Calu3 (cell line): ENCODE results near the gene PLXNA4. TPM values are rescaled to one million over a fixed set of nuclear protein-coding genes. Genes with fewer than 3 reads are reported as not detected.

Experiments used
- BruUV-seq: library from RNA; stranded (reverse); fragments of 400-500 nt; replicated peaks from 2 replicates; lab custom pipeline; 2021; lab: Mats Ljungman, UMichigan
- CTCF ChIA-PET: fragments of 300-600 bp; sonication (Branson Sonifier 250); formaldehyde crosslinking; loops from one replicate; lab custom pipeline; 2022; ENCODE audit warnings: antibody characterized with exemption; lab: Charles Lee
- DNase-seq: peaks from one replicate; pipeline ENCODE4 v3.0.0; 2022
- H3K27ac Mint-ChIP-seq: one replicate; pipeline ENCODE4 v1.8.0; 2022; ENCODE audit warnings: mixed read lengths; ENCODE audit not compliant: unreplicated experiment
- H3K27me3 Mint-ChIP-seq: one replicate; pipeline ENCODE4 v1.8.0; 2022; ENCODE audit warnings: mixed read lengths; ENCODE audit not compliant: unreplicated experiment
- H3K36me3 Mint-ChIP-seq: one replicate; pipeline ENCODE4 v1.8.0; 2022; ENCODE audit warnings: mild to moderate bottlenecking, moderate library complexity, mixed read lengths; ENCODE audit not compliant: insufficient read depth, unreplicated experiment
- H3K4me1 Mint-ChIP-seq: one replicate; pipeline ENCODE4 v1.8.0; 2022; ENCODE audit warnings: mild to moderate bottlenecking, low read depth, mixed read lengths; ENCODE audit not compliant: unreplicated experiment
- H3K4me3 Mint-ChIP-seq: one replicate; pipeline ENCODE4 v1.8.0; 2022; ENCODE audit warnings: mild to moderate bottlenecking, low read depth, moderate library complexity, mixed read lengths; ENCODE audit not compliant: unreplicated experiment
- H3K9me3 Mint-ChIP-seq: one replicate; pipeline ENCODE4 v1.8.0; 2022; ENCODE audit warnings: low read depth, mixed read lengths; ENCODE audit not compliant: unreplicated experiment
- CTCF ChIP-seq: fragments of 200-600 bp; IDR thresholded peaks from one replicate; pipeline ENCODE4 v1.8.0; 2022; ENCODE audit warnings: antibody characterized with exemption; ENCODE audit not compliant: unreplicated experiment
- intact Hi-C: fragments of 100-400 bp; cut with micrococcal nuclease; formaldehyde crosslinking; loops from one replicate; pipeline ENCODE4 v1.10.0; 2022; ENCODE audit not compliant: unreplicated experiment
- total RNA-seq: library from RNA; stranded (reverse); gene quantifications from 2 replicates; pipeline ENCODE4 v1.2.3, GENCODE V29; 2022

Gene PLXNA4
- total RNA-seq, 1 experiment from 2014 or later = not detected

- no peak overlapping the region for H3K27ac Mint-ChIP-seq
- no peaks in the 10 kb centered on the region for H3K4me1 Mint-ChIP-seq
- CTCF ChIA-PET = no interaction called here
- TF ChIP-seq CTCF = no peak
- no peak overlapping the region for H3K4me3 Mint-ChIP-seq
- intact Hi-C loops = no loop called here
- no peaks in the 10 kb centered on the region for H3K9me3 Mint-ChIP-seq
- no peak for DNase-seq
- BruUV-seq = no TSS peak
- no peaks in the 10 kb centered on the region for H3K36me3 Mint-ChIP-seq
- peaks cover 66% of the 10 kb centered on the region for H3K27me3 Mint-ChIP-seq
These were observed 125.6 kb downstream of the PLXNA4 start for GRCh38 chr7:132450696-132451095.

- no peak overlapping the region for H3K4me3 Mint-ChIP-seq
- H3K27me3 Mint-ChIP-seq = peaks cover 61% of the 10 kb centered on the region
- H3K4me1 Mint-ChIP-seq = no peaks in the 10 kb centered on the region
- TF ChIP-seq CTCF = no peak
- no peak overlapping the region for H3K27ac Mint-ChIP-seq
- no peaks in the 10 kb centered on the region for H3K9me3 Mint-ChIP-seq
- CTCF ChIA-PET = no interaction called here
- intact Hi-C loops = no loop called here
- no peak for DNase-seq
- BruUV-seq = no TSS peak
- no peaks in the 10 kb centered on the region for H3K36me3 Mint-ChIP-seq
These were observed 126.1 kb downstream of the PLXNA4 start for GRCh38 chr7:132450188-132450587.

DNA sequence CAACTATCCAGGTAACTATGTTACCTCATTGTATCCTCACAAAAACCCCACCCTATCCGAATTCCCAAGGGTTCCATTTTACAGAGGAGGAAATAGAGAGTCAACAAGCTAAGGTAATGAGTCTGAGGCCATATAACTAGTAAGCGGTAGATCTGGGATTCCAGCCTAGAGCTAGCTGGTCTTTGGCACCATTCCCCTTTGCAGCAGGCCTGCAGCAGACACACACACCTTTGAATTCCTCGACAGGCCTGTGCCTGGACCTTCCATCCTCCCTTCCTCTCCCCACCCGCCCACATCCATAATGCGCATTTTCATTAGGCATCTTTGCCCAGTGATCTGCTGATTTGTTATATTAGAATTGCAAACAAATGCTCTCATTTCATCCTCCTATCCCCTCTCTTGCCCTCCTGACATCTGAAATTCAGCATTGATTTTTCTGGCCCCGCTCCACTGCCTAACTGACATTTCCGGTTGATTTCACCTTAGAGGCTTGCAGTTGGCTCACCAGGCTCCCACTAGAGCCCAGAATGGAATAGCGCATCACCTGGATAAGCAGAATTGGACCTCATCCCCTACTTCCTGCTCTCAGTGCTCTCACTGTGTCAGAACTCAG lies 129.5 kb downstream of the PLXNA4 start:
- Mint-ChIP-seq H3K4me1 (no peaks in the 10 kb centered on the region), H3K27ac (no peak overlapping the region), H3K36me3 (no peaks in the 10 kb centered on the region), H3K4me3 (no peak overlapping the region), H3K9me3 (no peaks in the 10 kb centered on the region), H3K27me3 (peaks cover 58% of the 10 kb centered on the region)
- CTCF ChIA-PET = no interaction called here
- no TSS peak for BruUV-seq
- DNase-seq = no peak
- no peak for TF ChIP-seq CTCF
- intact Hi-C loops = no loop called here

GRCh38 chr7:132446260-132446659 lies 130.0 kb downstream of the PLXNA4 start:
- Mint-ChIP-seq H3K9me3 (no peaks in the 10 kb centered on the region), H3K36me3 (no peaks in the 10 kb centered on the region), H3K27ac (no peak overlapping the region), H3K27me3 (peaks cover 63% of the 10 kb centered on the region), H3K4me3 (no peak overlapping the region), H3K4me1 (no peaks in the 10 kb centered on the region)
- DNase-seq = no peak
- TF ChIP-seq CTCF = no peak
- intact Hi-C loops = no loop called here
- no TSS peak for BruUV-seq
- CTCF ChIA-PET = interaction anchor here (0.5 kb wide), 1 partner anchor 806 kb away, joined by 3 read pairs; no protein-coding TSS in a partner anchor
